ENCODE data around the gene WDFY4.

DNA sequence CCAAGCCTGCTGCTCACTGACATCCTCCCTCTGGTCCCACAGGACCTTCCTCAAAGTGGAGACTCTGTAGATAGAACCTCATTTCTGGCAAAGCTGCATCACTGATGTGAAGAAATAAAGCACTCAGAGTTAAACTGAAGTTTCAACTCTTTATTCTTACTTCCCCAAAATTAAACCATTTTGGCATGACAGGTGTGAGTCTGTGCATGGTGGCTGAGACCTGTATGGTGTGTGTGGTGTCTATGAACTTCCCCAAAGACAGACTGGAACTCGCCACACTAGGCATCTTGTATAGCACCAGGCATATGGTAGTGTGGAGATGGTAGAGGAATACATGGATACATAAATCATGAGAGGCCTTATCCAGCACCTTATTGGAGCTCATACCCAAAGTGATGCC is 6.6 kb upstream of the WDFY4 start:
- TF ChIP-seq EP300 (IDR thresholded peaks at IDR 0.05): no peak
- TF ChIP-seq, protein P1, sequence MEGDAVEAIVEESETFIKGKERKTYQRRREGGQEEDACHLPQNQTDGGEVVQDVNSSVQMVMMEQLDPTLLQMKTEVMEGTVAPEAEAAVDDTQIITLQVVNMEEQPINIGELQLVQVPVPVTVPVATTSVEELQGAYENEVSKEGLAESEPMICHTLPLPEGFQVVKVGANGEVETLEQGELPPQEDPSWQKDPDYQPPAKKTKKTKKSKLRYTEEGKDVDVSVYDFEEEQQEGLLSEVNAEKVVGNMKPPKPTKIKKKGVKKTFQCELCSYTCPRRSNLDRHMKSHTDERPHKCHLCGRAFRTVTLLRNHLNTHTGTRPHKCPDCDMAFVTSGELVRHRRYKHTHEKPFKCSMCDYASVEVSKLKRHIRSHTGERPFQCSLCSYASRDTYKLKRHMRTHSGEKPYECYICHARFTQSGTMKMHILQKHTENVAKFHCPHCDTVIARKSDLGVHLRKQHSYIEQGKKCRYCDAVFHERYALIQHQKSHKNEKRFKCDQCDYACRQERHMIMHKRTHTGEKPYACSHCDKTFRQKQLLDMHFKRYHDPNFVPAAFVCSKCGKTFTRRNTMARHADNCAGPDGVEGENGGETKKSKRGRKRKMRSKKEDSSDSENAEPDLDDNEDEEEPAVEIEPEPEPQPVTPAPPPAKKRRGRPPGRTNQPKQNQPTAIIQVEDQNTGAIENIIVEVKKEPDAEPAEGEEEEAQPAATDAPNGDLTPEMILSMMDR (IDR thresholded peaks at IDR 0.05): no peak
